Measurements from ENCODE around the gene TMEM33. TPM values are rescaled to one million over a fixed set of nuclear protein-coding genes. Genes with fewer than 3 reads are reported as not detected.
A peak's percentile ranks its signal among the peaks of the same experiment; 100 is the strongest.

Gene TMEM33
- polyA plus RNA-seq, 1 of the 3 experiments (the other 2 are of a cell fraction), result 31.2 TPM

DNA sequence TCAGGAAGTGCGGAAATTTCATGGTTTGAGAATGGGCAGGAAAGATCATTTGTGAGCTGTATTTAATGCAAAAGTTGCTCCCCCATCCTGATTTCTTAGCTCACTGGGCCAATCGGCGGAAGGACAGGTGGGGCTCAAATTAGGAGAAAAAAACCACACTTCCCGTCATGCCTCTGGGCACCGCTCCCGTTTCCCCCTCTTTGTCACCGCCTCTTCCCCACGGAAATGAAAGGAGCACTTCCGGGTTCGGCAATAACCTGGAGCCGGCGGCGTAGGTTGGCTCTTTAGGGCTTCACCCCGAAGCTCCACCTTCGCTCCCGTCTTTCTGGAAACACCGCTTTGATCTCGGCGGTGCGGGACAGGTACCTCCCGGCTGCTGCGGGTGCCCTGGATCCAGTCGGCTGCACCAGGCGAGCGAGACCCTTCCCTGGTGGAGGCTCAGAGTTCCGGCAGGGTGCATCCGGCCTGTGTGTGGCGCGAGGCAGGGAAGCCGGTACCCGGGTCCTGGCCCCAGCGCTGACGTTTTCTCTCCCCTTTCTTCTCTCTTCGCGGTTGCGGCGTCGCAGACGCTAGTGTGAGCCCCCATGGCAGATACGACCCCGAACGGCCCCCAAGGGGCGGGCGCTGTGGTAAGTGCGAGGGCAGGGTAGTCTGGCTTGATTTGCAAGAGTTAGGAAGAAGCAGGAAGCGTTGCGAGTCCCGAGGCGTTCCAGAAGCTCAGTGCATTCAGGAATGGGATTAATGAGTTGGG is at the start of gene TMEM33 (continued):
- TF ChIP-seq, protein P1, sequence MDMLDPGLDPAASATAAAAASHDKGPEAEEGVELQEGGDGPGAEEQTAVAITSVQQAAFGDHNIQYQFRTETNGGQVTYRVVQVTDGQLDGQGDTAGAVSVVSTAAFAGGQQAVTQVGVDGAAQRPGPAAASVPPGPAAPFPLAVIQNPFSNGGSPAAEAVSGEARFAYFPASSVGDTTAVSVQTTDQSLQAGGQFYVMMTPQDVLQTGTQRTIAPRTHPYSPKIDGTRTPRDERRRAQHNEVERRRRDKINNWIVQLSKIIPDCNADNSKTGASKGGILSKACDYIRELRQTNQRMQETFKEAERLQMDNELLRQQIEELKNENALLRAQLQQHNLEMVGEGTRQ (IDR thresholded peaks at IDR 0.05; ENCODE audit: borderline replicate concordance, low read depth, low read length), result no peak
- TF ChIP-seq MXI1 (IDR thresholded peaks at IDR 0.05; ENCODE audit: low read depth, low read length) (0 out of 2 replicates have a peak, but pooled peaks have one; percentile 47), POLR2AphosphoS5 (IDR thresholded peaks at IDR 0.05; ENCODE audit: low read depth, low read length) (peak; percentile 91), NRF1 (IDR thresholded peaks at IDR 0.05; ENCODE audit: low read depth, low read length) (no peak), MEF2A (IDR thresholded peaks at IDR 0.05; ENCODE audit: borderline replicate concordance, low read depth) (no peak), TEAD4 (IDR thresholded peaks at IDR 0.05; ENCODE audit: borderline replicate concordance, insufficient read depth) (0 out of 2 replicates have a peak, but pooled peaks have one; percentile 8), ELF1 (IDR thresholded peaks at IDR 0.05) (peak; percentile 96), RFX5 (IDR thresholded peaks at IDR 0.05; ENCODE audit: low read length) (no peak), EP300 (IDR thresholded peaks at IDR 0.05; ENCODE audit: borderline replicate concordance in 1 of 2, low read depth in 1 of 2, low read length in 1 of 2) (no peak), EZH2phosphoT487 (IDR thresholded peaks at IDR 0.05; ENCODE audit: borderline replicate concordance, low read depth) (no peak)
- TF ChIP-seq, protein P2, sequence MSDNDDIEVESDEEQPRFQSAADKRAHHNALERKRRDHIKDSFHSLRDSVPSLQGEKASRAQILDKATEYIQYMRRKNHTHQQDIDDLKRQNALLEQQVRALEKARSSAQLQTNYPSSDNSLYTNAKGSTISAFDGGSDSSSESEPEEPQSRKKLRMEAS (IDR thresholded peaks at IDR 0.05; ENCODE audit: low read depth), result peak; percentile 76
- TF ChIP-seq, protein P3, sequence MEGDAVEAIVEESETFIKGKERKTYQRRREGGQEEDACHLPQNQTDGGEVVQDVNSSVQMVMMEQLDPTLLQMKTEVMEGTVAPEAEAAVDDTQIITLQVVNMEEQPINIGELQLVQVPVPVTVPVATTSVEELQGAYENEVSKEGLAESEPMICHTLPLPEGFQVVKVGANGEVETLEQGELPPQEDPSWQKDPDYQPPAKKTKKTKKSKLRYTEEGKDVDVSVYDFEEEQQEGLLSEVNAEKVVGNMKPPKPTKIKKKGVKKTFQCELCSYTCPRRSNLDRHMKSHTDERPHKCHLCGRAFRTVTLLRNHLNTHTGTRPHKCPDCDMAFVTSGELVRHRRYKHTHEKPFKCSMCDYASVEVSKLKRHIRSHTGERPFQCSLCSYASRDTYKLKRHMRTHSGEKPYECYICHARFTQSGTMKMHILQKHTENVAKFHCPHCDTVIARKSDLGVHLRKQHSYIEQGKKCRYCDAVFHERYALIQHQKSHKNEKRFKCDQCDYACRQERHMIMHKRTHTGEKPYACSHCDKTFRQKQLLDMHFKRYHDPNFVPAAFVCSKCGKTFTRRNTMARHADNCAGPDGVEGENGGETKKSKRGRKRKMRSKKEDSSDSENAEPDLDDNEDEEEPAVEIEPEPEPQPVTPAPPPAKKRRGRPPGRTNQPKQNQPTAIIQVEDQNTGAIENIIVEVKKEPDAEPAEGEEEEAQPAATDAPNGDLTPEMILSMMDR (IDR thresholded peaks at IDR 0.05), result peak; percentile 21

DNA sequence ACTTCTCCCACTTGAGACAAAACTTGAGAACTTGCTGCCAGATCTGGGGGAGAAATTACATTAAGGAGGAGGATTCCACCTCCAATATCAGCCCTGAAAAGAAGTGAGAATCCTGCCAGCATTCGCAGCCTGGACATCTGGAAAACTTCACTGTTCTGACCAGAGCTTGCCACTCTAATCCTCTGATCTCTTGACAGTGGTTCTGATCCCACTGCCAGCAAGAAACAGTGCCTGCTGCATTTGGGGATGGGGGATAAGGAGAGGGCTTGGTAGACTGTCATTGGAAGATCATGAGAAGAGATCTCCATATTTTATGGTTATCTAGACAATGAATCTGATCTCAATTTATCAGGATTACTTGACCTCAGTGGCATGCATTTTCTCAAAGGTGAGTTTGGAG is 49.8 kb upstream of the TMEM33 start:
- Histone ChIP-seq H3K4me3 (ENCODE audit: low read depth in 2 of 2, low read length in 1 of 2) (no peak overlapping the region), H2AFZ (ENCODE audit: low read depth) (no peak overlapping the region), H3K9me3 (no peaks in the 10 kb centered on the region), H3K27ac (ENCODE audit: low read depth in 2 of 2, low read length in 1 of 2) (peak overlapping the region in 1 of 2 experiments; percentile 99; a peak in 2 of 4 replicates), H3K79me2 (ENCODE audit: insufficient read depth) (no peaks in the 10 kb centered on the region), H3K4me2 (no peak overlapping the region), H4K20me1 (ENCODE audit: insufficient read depth) (no peaks in the 10 kb centered on the region), H3K9me2 (no peaks in the 10 kb centered on the region), H3K4me1 (ENCODE audit: control insufficient read depth in 1 of 2, insufficient read depth in 2 of 2, low read depth in 1 of 2, low read length in 1 of 2) (peaks cover 0 to 41% of the 10 kb centered on the region in 2 experiments; a peak in 3 of 4 replicates), H3K9ac (no peak overlapping the region), H3F3A (replicated peaks; ENCODE audit: insufficient read depth) (no peaks in the 10 kb centered on the region), H3K27me3 (ENCODE audit: insufficient read depth) (peaks cover 31% of the 10 kb centered on the region), H3K36me3 (replicated peaks in 1 of 2; ENCODE audit: control insufficient read depth in 1 of 2, insufficient read depth in 2 of 2, low read length in 1 of 2) (no peaks in the 10 kb centered on the region)
- CTCF ChIA-PET, result interaction anchor here (0.8 to 12.6 kb wide), 12 partner anchors 11 to 605 kb away, joined by 3 to 188 read pairs (median 4); partner anchors contain the start of gene PHOX2B
- POLR2A ChIA-PET, result interaction anchor here (1.2 to 16.3 kb wide), 8 partner anchors 11 to 144 kb away, joined by 4 to 524 read pairs (median 9); partner anchors contain the start of genes PHOX2B and TMEM33
- WGBS (ENCODE audit: low lambda C conversion rate), result 33% methylated on average over 1 of the region's 1 CpG
- TF ChIP-seq, protein P3 (IDR thresholded peaks at IDR 0.05), result no peak
- peak in 1 of 2 experiments; percentile 90; a peak in 2 of 4 replicates for TF ChIP-seq EP300 (IDR thresholded peaks at IDR 0.05; ENCODE audit: borderline replicate concordance in 1 of 2, low read depth in 1 of 2, low read length in 1 of 2)
- peak; percentile 39 for TF ChIP-seq CHD2 (IDR thresholded peaks at IDR 0.05; ENCODE audit: low read length, partially characterized antibody)
- no peak for TF ChIP-seq ELF1 (IDR thresholded peaks at IDR 0.05)
- TF ChIP-seq GATA2 (CRISPR knock-in tag; IDR thresholded peaks at IDR 0.05), result peak; percentile 90
- TF ChIP-seq RCOR1 (IDR thresholded peaks at IDR 0.05; ENCODE audit: low read length), result peak; percentile 79
- TF ChIP-seq, protein P1 (IDR thresholded peaks at IDR 0.05; ENCODE audit: borderline replicate concordance, low read depth, low read length), result no peak
- no peak for TF ChIP-seq SMC3 (IDR thresholded peaks at IDR 0.05; ENCODE audit: low read depth, low read length)
- peak; percentile 67; the same call in 1 of the 2 replicates for TF ChIP-seq FOXJ3 (CRISPR knock-in tag; IDR thresholded peaks at IDR 0.05)
- DNase-seq, result peak; percentile 33
